ENCODE measurements around the gene GJD3.

The GJD3 gene

DNA sequence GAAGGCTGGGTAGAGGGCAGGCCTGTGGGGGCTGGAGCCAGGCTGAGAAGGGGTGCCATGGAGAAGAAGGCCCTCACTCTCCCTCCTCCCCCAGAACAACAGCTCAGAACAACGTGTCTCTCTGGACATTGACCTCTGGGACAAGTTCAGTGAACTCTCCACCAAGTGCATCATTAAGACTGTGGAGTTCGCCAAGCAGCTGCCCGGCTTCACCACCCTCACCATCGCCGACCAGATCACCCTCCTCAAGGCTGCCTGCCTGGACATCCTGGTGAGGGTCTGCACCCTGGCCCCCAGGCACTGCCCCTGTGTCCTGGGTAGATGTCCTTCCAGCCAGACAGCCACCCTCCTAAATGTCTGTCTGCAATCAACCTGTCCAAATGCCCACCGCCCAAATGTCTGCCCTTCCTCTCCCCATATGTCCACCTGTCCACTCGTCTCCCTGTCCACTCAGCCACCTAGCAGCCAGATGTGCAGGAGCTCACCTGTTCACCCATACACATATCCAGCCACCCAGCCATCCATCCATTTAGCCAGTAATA lies 12.2 kb downstream of the GJD3 start:
- no peak for DNase-seq (ENCODE audit: low read depth in 2 of 2)

DNA sequence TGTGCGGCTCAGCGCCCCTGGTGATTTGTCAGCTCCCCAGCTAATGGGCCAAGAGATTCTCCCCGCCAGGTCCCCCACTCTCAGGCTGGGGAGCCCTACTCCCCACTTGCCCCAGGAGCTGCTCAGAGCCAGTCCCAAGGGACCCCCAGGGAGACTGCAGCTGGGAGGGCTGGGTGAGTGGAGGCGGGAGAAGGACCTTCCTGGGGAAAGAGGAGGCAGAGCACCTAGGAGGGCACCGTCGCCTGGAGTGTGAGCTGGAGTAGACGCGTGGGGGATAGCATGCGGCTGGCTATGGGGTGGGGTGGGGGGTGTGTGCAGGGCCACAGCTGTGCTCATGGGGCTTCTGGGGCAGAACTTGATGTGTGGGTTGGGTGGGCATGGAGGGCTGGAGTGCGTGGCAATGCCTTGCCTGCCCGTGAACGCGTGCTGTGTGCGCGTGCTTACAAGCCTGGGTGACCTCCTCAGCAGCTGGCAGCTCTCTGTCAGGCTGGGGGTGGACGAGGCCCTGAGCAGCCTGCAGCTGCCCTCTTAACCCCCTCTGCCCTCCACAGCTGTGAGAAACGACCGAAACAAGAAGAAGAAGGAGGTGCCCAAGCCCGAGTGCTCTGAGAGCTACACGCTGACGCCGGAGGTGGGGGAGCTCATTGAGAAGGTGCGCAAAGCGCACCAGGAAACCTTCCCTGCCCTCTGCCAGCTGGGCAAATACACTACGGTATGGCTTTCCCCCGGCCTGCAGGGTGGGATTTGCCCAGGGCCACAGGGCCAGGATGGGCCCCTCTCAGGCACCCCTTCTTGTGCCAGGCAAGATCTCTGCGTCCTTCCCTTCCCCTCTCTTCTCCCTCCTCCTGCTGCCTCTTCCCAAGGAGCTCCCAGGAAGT lies 12.9 kb downstream of the GJD3 start:
- DNase-seq (ENCODE audit: low read depth in 2 of 2), result no peak

DNA sequence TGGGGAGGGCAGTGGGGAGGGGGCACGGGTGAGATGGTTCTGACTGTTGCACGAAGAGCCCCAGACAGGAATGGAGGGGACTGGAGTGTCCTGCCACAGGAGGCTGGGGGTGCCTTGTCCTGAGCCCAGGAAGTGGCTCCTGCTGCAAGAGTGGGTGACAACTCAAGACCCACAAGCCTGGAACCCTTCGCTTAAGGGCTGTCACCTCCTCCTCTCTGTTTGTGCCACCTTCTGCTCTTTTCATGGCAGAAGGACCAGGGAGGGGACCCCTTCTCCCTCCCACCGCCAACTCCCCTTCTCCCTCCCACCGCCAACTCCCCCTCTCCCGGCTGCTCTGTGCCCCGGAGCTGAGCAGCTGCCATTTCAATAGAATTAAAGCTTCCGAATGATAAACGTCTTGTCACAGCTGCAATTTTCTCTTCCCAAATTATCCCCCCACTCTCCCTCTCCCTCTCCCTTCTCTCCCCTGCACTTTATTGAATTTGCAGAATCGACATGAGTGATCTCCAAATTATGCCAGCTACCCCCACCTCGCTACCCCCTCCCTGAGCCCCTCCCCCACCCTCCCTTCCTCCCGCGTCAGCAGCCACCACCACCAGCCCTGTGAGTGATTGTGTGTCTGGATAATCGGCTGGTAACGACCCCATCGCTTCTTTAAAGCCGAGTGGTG lies 13.7 kb downstream of the GJD3 start:
- no peak for DNase-seq (ENCODE audit: low read depth in 2 of 2)

DNA sequence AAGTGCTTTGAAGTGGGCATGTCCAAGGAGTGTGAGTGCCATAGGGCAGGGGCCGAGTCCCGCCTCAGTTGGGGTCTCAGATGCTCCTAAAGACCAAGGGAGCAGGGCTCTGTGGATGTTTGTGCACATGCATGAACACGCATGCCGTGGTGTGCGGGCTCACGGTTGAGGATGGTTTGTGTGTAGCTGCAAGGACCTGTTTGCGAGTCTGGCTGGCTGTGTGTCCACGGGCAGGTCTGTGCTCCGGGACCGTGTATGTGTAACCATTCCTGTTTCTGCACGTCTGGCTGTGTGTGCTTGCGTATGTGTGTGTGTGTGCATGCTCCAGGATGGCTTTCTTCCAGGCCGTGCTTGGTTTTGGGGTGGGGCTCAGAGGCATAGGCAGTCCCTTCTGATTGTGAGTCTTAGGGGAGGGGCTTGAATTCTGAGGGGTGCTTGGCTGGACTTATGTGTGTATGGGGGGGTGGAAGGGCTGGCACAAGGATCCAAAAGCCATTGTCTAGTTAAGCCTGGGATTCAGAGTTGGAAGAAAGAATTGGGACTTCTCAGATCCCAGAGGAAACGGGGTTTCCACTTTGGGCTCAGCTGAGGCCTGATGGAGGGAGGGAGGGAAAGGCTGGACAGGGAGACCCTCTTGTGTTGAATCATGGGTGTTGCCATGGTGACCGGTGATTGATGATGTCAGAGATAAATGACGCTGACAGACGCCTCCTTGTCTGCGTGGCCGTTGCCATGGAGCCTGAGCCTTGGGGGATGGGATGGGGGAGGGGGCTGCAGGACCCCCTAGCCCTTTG lies 14.4 kb downstream of the GJD3 start:
- no peak for DNase-seq (ENCODE audit: low read depth in 2 of 2)

DNA sequence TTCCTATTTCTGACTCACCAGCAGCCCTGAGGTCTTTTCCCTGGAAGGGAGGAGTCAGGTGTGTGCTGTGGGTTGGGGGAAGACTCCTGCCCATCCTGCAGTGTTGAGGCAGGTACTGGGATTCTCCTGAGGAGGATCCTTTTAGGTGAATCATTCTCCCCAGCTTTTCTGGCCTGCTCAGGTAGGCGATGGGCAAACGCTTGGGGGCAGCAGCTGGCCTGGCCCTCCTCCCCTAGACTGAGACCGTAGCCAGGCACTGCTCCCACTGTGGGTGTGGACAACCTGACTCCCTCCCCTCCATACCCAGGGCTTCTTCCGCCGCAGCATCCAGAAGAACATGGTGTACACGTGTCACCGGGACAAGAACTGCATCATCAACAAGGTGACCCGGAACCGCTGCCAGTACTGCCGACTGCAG lies 15.1 kb downstream of the GJD3 start:
- no peak for DNase-seq (ENCODE audit: low read depth in 2 of 2)

DNA sequence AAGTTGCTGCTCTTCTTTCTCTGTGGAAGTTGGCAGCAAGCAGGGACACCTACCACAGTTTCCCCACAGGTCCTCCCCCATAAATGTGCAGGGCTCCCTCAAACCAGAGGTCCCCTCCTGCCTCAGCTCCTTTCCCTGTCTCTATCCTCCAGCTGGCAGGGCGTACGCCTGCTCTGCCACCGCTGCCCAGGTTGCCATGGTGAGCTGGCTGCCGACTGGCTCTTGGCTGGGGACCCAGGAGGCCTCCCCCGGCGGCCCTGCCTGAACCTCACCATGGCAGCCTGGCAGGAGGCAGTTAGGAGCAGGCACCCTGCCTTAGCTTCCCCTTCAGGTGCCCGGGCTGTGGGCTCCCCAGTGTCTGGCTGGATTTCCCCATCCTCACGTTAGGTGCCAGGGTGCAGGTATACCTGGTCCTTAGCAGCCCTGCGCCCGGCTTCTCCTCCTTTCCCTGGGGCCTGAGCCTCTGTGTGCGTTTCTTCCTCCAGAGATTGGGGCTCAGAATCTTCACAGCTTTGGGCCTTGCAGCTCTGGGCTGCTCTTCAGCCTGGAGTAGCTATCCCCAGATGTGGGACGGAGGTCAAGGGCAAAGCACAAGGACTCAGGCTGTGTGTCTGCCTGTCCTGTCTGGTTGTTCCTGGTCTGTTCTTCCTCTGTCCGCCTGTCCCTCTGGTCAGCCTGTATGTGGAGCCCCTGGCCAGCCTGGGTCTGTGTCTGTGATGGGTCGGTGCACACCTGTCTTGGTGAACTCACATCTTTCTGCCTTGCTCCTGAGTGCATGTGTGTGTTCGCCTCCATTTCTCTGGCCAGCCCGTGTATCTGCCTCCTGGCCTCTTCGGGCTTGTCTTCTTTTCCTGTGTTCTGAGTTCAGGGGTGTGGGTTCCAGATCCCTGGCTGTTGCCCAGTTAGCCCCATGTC lies 15.7 kb downstream of the GJD3 start:
- no peak for DNase-seq (ENCODE audit: low read depth in 2 of 2)

DNA sequence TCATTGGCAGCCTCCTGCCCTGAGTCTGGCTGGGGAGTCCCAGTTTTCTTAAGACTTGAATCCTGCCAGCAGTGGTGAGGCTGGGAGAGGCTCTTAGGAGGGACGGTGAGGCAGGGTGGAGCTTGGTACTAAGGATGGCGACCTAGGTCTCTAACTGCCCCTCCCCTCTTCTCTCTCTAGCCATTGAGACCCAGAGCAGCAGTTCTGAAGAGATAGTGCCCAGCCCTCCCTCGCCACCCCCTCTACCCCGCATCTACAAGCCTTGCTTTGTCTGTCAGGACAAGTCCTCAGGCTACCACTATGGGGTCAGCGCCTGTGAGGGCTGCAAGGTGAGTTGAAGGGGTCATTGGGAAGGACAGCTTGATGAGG lies 16.4 kb downstream of the GJD3 start:
- no peak for DNase-seq (ENCODE audit: low read depth in 2 of 2)

DNA sequence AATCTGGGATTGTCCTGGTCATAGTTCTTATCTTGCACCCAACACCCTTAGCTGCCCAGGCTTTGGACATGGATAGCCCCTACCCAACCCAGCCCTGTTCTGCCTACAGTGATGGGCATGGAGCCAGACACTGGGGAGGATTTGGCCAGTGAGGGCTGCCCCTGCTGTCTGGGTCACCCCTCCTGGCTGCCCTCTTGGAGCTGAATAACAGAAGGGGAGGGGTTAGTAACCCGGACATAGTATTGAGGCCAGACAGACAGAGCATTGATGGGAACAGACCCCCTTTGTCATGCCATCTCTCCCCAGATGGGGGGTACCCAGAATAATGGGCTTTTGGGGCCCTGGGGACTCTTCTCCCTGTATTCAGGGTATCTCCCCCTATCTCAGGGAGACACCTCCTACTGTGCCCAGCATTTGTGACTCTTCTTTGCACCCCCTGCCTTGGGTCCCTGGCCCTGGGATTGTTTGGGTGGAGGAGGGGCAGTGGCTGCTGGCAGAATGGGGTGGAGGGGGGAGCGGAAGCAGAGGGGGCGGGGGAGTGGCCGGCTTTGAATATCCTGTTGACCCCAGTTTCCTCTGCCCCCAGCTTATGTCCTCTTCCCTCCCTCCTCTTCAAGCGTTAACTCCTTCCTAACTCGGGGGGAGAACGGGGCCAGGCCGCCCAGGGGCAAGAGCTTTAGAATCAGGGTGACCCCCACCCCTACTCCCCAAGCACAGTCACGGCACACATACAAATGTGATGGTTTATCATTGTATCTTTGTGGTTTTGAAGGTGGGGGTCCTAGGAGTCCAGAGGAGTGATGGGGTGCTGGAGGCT lies 17.0 kb downstream of the GJD3 start:
- no peak for DNase-seq (ENCODE audit: low read depth in 2 of 2)

DNA sequence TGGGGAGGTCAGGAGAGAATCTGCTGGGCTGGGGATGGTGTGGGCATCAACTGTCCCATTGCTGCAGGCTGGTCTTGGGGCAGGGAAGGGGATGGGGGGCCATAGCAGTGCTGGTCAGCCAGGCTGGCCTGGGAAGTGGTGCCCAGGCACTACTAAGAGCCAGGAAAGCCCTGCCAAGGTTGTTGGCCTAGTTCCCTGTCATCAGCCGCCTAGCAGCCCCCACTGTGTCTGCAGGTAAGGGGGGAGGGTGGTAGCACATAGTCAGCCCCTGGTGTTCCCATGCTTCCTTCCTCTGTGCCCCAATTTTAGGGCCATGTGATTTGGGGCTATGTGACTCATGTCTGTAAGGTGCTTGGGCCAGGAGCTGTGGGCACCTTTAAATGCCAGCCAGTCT lies 17.8 kb downstream of the GJD3 start:
- DNase-seq (ENCODE audit: low read depth in 2 of 2), result no peak

DNA sequence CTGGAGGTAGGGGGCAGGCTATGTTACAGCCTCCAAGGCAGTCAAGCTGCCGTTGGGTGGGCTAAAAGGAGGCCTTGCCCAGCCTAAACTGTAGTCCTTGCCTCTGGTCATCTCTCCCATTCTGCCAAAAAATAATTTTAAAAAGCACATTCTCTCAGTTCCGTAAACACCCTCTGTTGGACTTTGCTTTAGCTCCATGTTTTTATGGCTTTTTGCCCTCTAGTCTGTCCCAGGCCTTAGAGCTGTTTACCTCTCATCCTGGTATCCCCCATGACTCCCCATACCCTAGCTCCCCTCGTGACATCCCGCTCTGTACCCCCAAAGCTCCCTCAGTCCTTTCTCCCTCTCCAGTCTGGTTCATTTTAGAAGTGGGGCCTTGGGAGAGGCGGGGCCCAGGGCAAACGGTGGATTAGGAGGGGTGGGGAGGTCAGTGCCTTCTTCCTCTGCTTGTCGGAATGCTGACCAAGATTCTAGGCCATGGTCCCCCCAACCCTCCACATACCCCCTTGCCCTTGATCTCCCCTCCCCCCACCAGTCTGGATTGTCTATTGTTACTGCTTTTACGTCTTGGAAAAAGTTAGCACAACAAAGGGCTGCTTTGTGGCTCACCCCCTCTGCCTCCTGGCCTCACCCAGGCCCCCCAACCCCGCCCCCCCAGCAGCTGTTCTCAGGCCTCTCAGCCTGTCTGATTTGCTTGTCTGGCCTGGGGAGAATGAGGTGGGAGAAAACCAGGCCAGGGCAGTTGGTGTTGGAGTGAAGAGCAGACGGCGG lies 18.4 kb downstream of the GJD3 start:
- no peak for DNase-seq (ENCODE audit: low read depth in 2 of 2)

DNA sequence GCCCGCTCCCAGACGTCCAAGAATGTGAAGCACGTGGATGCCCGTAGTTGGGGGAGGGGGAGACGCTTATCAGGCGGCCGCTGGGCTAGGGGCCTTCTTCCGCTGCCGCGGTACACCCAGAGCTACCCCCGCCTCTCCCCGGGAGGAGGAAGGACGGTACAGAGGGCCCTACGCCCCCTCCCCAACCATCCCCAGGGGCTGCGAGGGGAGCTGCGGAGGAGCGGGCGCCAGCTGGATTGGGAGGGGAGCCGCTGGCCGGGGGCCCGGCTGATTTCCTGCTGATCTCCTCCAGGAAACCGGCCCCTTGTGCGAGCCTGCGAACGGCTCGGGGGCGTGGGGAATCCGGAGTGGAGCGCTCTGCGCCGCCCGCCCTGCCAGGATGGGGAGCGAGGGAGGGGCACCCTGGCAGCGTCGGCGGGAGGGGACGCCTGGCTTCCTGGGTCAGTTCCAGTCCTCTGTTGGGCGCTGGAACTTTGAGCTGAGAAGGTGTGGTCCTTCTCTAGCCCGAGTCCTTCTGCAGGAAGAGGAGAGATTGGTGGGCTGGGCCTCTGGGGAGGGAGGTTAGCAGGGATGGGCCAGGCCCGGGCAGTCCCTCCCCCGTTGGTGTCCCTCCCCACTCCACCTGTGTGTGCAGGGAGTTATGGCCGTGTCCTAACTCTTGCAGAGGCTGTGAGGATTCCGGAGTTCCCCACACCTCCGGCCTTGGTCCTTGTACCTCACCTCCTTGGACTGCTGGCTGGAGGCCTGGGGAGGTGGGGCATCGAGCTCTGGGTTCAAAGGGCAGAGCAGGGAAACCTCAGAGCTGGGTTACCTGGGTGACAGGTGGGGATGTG lies 19.2 kb downstream of the GJD3 start:
- DNase-seq (ENCODE audit: low read depth in 2 of 2), result no peak

DNA sequence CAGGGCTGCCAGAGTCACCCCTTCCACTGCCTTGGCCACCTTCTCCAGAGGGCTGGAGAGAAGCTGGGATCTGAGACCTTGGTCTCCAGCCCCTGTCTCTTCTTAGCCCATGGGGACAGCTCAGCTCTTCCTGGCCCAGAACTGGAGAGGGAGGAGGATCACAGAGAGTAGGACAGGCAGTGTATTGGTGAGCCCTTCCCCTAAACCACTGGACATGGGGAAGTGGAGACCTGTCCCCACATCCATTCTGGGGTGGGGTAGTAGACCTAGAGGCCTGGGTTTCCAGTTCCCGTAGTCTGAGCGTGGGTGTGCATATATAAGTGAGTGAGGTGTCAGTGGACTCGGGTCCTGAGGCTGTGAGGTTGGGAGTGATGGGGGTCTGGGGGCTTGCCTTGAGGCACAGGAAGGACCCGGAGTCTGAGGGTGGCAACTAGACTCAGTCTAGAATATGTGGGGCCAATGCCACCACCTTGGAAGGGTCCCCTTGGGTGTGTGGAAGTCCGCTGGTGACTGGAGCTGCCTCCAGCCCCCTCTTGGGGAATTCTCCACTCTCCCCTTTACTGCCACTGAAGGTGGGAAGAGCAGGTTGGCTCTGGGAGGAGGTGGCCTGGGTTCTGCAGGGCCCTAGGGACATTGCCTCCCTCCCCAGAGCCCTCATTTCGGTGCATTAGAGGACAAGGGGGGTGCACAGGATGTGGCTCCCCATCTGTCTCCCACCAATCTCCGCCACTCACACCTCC lies 19.9 kb downstream of the GJD3 start:
- DNase-seq (ENCODE audit: low read depth in 2 of 2), result no peak

DNA sequence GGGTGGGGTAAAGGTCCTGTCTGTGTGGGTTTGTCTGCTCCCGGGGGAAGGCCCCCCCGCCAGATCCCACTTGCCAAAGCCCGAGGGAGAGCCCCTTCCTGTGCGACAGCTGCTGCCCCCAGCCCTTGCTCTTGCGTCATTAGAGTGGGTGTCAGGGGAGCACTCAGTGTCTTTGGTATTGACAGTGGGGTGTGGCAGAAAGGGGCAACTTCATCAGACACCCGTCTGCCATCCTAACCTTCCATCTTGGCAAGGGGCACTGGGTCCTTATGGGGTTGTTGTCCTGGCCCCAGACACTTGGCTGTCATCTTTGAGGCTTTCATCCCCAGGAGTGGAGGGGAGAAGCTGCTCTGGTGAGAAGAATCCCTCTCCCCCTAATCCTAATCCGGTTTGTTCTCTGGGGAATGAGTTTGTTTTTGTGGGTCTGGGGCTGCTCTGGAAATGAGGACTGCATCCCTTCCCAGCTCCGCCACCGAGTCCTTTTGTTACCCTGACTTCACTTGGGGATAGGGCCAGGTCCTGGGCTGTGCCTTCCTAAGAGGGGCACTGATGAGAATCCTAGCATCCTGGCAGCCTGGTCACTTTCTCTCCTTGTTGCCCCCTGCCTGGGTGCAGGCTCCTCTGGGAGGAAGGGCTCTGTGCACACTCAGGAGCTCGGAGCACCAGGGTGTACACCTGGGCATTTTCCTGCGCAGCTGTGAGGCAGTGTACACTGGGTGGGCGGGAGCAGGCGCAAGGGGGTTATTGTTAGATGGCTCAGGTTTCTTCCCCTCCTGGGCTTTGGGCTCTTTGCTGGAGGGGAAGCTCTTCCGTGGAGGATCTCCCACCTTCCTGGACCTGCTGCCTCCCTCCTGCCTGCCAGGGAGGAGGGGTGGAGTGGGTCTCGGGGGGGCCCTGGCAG lies 21.1 kb downstream of the GJD3 start:
- DNase-seq (ENCODE audit: low read depth in 2 of 2), result no peak

DNA sequence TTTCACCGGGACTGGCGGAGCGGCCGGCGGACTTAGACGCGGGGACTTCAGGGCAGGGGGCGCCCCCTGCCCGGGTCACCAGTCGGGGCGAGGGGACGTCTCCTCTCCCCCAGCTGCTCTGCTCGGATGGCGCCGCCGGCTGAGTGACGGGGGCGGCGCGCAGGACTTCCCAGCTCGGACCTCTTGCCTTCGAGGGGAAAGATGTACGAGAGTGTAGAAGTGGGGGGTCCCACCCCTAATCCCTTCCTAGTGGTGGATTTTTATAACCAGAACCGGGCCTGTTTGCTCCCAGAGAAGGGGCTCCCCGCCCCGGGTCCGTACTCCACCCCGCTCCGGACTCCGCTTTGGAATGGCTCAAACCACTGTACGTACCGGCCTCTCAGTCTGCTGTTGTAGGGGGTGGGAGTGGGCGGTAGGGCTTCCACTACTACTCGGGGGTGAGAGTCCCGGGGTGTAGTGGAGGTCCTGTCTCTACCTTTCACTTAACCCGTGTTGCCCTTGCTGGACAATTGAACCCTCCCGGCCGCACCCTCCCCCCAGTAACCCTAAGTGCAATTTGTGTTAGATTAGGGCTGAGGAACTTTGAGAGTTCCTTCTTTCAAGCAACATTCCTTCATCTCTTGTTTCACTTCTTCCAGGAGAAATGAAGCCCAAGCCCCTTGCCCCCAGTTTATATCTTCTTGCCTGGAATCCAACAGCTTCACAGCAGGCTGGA lies 21.9 kb downstream of the GJD3 start:
- DNase-seq (ENCODE audit: low read depth in 2 of 2), result no peak

DNA sequence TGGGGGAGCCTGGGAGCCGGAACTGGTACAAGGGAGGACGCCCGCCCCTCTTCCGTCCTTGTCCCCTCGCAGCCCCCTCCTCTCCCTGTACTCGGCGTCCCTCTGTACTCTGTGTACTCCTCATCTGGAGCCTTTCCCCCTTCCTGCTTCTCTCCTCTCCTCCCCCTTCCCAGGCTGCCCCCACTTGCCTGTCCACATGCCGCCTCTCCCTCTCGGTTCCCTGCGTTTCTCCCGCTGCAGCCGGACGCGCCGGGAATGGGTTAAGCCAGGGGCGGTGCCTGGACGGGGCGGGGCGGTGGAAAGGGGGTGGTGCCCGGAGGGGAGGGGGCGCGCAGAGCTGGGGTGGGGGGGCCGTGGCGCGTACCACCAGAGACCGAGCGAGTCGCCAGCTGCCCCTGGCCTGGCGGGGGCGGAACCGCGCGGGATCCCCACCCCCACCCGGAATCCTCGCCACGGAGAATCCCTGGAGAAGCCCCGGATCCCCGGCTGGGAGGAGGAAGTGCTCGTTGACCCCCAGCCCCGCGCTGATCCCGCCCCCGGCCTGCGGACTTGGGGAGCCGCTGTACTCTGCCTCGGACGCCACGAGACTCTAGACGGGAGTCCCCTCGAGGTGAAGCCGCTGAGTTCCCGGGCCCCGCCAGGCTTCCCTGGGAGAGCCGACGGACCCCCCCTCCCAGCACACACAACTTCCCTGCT lies 22.6 kb downstream of the GJD3 start:
- DNase-seq (ENCODE audit: low read depth in 2 of 2), result no peak
